Bronchial epithelial cell (primary cell): ENCODE measurements around the gene GSTO1. TPM values are rescaled to one million over a fixed set of nuclear protein-coding genes. Genes with fewer than 3 reads are reported as not detected.

Source experiments
- DNase-seq: peaks from one replicate; pipeline ENCODE4 v3.0.0-alpha.2; 2010; ENCODE audit warnings: low read depth
- FAIRE-seq: peaks from 2 replicates; lab custom pipeline; 2011; peaks lifted over from hg19 to GRCh38; lab: Jason Lieb, UNC
- H3K27me3 ChIP-seq: 2 replicates; pipeline ENCODE4 v1.5.1; 2011; ENCODE audit warnings: low read length; ENCODE audit not compliant: control insufficient read depth, insufficient read depth
- H3K36me3 ChIP-seq: 2 replicates; pipeline ENCODE4 v1.5.1; 2011; ENCODE audit warnings: low read length; ENCODE audit not compliant: control insufficient read depth, insufficient read depth
- H3K4me3 ChIP-seq: 2 replicates; pipeline ENCODE4 v1.5.1; 2011; ENCODE audit warnings: mild to moderate bottlenecking, low read depth, low read length, control low read depth
- CTCF ChIP-seq: IDR thresholded peaks from 2 replicates; pipeline ENCODE4 v1.5.1; 2011; ENCODE audit warnings: mild to moderate bottlenecking, moderate library complexity, low read length, control low read depth, inconsistent platforms; ENCODE audit not compliant: insufficient read depth, severe bottlenecking
- total RNA-seq: library from RNA; depleted of rRNA; stranded (reverse); fragments of >200 nt; gene quantifications from 2 replicates; pipeline ENCODE4 v1.2.1, GENCODE V29; 2014

GSTO1 gene
- total RNA-seq, 1 donor from 2014 or later: 158 TPM

DNA sequence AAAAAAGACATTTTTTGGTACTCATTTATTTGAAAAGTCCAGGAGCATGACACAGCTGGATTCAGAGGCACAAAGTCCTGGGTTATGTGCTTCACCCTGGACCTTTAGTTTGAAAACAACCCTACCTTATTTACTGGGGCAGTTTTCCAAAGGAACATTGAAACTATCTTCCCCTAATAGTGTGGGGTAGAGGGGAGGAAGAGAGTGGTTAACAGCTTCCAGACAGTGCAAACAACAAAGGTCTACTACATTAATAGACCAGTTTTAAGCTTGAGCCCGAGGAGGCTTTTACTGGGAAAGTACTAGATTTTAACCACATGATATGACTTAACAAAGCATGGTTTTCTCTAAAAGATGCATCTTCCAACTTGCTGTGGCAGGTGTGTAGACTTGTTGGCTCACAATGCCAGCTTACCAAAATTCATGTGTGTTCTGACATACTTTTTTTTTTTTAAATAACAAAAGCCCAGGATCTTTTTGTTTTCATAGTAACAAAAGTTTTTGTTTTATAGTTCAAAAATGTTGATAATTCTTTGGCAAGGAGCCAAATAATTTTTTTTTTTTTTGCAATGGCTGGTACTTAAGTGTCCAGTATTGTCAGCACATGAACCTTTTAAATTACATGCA, 1.8 kb downstream of the GSTO1 start:
- no peak overlapping the region for H3K4me3 ChIP-seq
- TF ChIP-seq CTCF: no peak
- FAIRE-seq (no peak), DNase-seq (peak; percentile 27)
- peaks cover 5% of the 10 kb centered on the region for H3K36me3 ChIP-seq
- H3K27me3 ChIP-seq: no peaks in the 10 kb centered on the region

- no peaks in the 10 kb centered on the region for H3K27me3 ChIP-seq
- DNase-seq (peak; percentile 38), FAIRE-seq (no peak)
- H3K4me3 ChIP-seq: no peak overlapping the region
- peaks cover 11% of the 10 kb centered on the region for H3K36me3 ChIP-seq
- TF ChIP-seq CTCF: no peak
Observed at GRCh38 chr10:104257235-104257634, 2.5 kb downstream of the GSTO1 start.

- TF ChIP-seq CTCF: no peak
- H3K4me3 ChIP-seq: no peak overlapping the region
- FAIRE-seq (no peak), DNase-seq (no peak)
- no peaks in the 10 kb centered on the region for H3K27me3 ChIP-seq
- peaks cover 13% of the 10 kb centered on the region for H3K36me3 ChIP-seq
Observed at GRCh38 chr10:104258209-104258608, 3.5 kb downstream of the GSTO1 start.

GRCh38 chr10:104259456-104259855, 4.8 kb downstream of the GSTO1 start:
- no peak for FAIRE-seq
- no peaks in the 10 kb centered on the region for H3K27me3 ChIP-seq
- H3K4me3 ChIP-seq: no peak overlapping the region
- DNase-seq: peak; percentile 87
- no peak for TF ChIP-seq CTCF
- H3K36me3 ChIP-seq: peaks cover 13% of the 10 kb centered on the region

- Histone ChIP-seq H3K27me3 (no peaks in the 10 kb centered on the region), H3K4me3 (no peak overlapping the region), H3K36me3 (peaks cover 13% of the 10 kb centered on the region)
- FAIRE-seq: no peak
- peak; percentile 38 for DNase-seq
- no peak for TF ChIP-seq CTCF
Observed at GRCh38 chr10:104259999-104260774, 5.5 kb downstream of the GSTO1 start.

DNA sequence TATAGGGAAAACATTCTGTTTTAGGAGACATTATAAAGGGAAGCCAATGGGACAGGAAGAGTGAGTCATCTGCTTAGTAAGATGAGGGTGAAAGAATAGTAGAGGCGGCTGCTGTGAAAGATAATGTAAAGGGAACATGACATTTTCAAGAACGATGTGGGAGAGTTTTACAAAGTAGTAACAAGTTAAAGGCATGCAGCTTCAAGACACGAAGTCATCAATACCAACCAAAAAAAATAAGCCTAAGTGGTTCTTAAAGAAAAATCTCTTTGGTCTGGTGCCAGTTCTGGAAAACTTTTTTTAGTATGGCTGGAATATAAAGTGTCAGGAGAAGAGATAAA, 6.1 kb downstream of the GSTO1 start:
- Histone ChIP-seq H3K27me3 (no peaks in the 10 kb centered on the region), H3K36me3 (peaks cover 13% of the 10 kb centered on the region), H3K4me3 (no peak overlapping the region)
- peak; percentile 86 for DNase-seq
- TF ChIP-seq CTCF: no peak
- no peak for FAIRE-seq
